ENCODE results near the gene SHB.

- TF ChIP-seq TEAD1 (CRISPR knock-in tag; IDR thresholded peaks at IDR 0.05) = no peak
- TF ChIP-seq, protein P1, sequence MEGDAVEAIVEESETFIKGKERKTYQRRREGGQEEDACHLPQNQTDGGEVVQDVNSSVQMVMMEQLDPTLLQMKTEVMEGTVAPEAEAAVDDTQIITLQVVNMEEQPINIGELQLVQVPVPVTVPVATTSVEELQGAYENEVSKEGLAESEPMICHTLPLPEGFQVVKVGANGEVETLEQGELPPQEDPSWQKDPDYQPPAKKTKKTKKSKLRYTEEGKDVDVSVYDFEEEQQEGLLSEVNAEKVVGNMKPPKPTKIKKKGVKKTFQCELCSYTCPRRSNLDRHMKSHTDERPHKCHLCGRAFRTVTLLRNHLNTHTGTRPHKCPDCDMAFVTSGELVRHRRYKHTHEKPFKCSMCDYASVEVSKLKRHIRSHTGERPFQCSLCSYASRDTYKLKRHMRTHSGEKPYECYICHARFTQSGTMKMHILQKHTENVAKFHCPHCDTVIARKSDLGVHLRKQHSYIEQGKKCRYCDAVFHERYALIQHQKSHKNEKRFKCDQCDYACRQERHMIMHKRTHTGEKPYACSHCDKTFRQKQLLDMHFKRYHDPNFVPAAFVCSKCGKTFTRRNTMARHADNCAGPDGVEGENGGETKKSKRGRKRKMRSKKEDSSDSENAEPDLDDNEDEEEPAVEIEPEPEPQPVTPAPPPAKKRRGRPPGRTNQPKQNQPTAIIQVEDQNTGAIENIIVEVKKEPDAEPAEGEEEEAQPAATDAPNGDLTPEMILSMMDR (IDR thresholded peaks at IDR 0.05) = no peak
- TF ChIP-seq SP1 (CRISPR knock-in tag; conservative IDR thresholded peaks at IDR 0.05) = no peak
- no peak for TF ChIP-seq JUN (CRISPR knock-in tag; IDR thresholded peaks at IDR 0.05)
- TF ChIP-seq OVOL2 (CRISPR knock-in tag; IDR thresholded peaks at IDR 0.05; ENCODE audit: borderline replicate concordance) = no peak
- no peak for TF ChIP-seq USF1 (CRISPR knock-in tag; IDR thresholded peaks at IDR 0.05)
- TF ChIP-seq ZNF416 (CRISPR knock-in tag; IDR thresholded peaks at IDR 0.05) = no peak
- no peak for TF ChIP-seq ATF2 (CRISPR knock-in tag; IDR thresholded peaks at IDR 0.05; ENCODE audit: borderline replicate concordance, low read depth)
- no peak for TF ChIP-seq ARID4B (CRISPR knock-in tag; IDR thresholded peaks at IDR 0.05; ENCODE audit: borderline replicate concordance)
- TF ChIP-seq FOXP1 (CRISPR knock-in tag; IDR thresholded peaks at IDR 0.05; ENCODE audit: borderline replicate concordance) = no peak
- TF ChIP-seq NFYB (CRISPR knock-in tag; conservative IDR thresholded peaks at IDR 0.05; ENCODE audit: low read depth) = no peak
- TF ChIP-seq NR3C1 (CRISPR knock-in tag; conservative IDR thresholded peaks at IDR 0.05; ENCODE audit: low read depth) = no peak
- TF ChIP-seq SMAD4 (CRISPR knock-in tag; IDR thresholded peaks at IDR 0.05) = no peak
These were observed 116.3 kb downstream of the SHB start for GRCh38 chr9:37952731-37953130.

Measured in WTC11 (cell line).